Suprapubic skin (tissue), 4 donors: ENCODE results near the gene FAAP100. TPM values are rescaled to one million over a fixed set of nuclear protein-coding genes. Genes with fewer than 3 reads are reported as not detected.

ENCODE experiments used
- DNase-seq, 2 donors: peaks; one replicate each; pipeline ENCODE4 v3.0.0-alpha.2; 2019; ENCODE audit warnings: low spot score in 2 of 2
- H3K27ac ChIP-seq: fragments of 200-600 bp; sonication (generic); one replicate; pipeline ENCODE4 v1.5.1; 2019
- H3K27me3 ChIP-seq: fragments of 200-600 bp; sonication (generic); one replicate; pipeline ENCODE4 v1.5.1; 2019
- H3K36me3 ChIP-seq: fragments of 200-600 bp; sonication (generic); one replicate; pipeline ENCODE4 v1.5.1; 2019
- H3K4me1 ChIP-seq: fragments of 200-600 bp; sonication (generic); one replicate; pipeline ENCODE4 v1.5.1; 2019
- H3K4me3 ChIP-seq: fragments of 200-600 bp; sonication (generic); one replicate; pipeline ENCODE4 v1.5.1; 2019; ENCODE audit warnings: mild to moderate bottlenecking
- H3K9me3 ChIP-seq: fragments of 200-600 bp; sonication (generic); one replicate; pipeline ENCODE4 v1.5.1; 2019
- CTCF ChIP-seq, 2 donors: fragments of 200-600 bp in 1 of 2; fragments of 450-650 bp in 1 of 2; sonication (generic) in 1 of 2; IDR thresholded peaks; one replicate each; pipeline ENCODE4 v1.5.1; 2016 to 2019; ENCODE audit warnings: antibody characterized with exemption in 2 of 2, mild to moderate bottlenecking in 1 of 2, moderate library complexity in 1 of 2
- EP300 ChIP-seq: sonication (generic); formaldehyde crosslinking; IDR thresholded peaks from one replicate; pipeline ENCODE4 v1.6.1; 2017; ENCODE audit warnings: antibody characterized with exemption
- POLR2A ChIP-seq, 2 donors: fragments of 450-650 bp; IDR thresholded peaks; one replicate each; pipeline ENCODE4 v1.6.1; 2017; ENCODE audit warnings: antibody characterized with exemption in 2 of 2, mild to moderate bottlenecking in 2 of 2, moderate library complexity in 2 of 2
- POLR2AphosphoS5 ChIP-seq, 3 donors: sonication (generic); formaldehyde crosslinking; IDR thresholded peaks; one replicate each; pipeline ENCODE4 v1.6.1; 2017; ENCODE audit warnings: antibody characterized with exemption in 3 of 3
- WGBS: methylation state at CpG from one replicate; pipeline ENCODE4 v1.1.5; 2018; 5-methylcytosine and 5-hydroxymethylcytosine counted together
- total RNA-seq, 4 donors: library from RNA; depleted of rRNA; stranded (reverse); fragments of >200 nt; gene quantifications; one replicate each; pipeline ENCODE4 v1.1.0, GENCODE V29; 2016

Gene FAAP100
- total RNA-seq, 4 donors from 2014 or later: 33.0 to 44.2 (median 37.7) TPM

GRCh38 chr17:81543339-81543675 is 8.8 kb downstream of the FAAP100 start:
- Histone ChIP-seq H3K9me3 (no peaks in the 10 kb centered on the region), H3K27me3 (no peaks in the 10 kb centered on the region), H3K4me3 (no peak overlapping the region), H3K4me1 (no peaks in the 10 kb centered on the region), H3K27ac (no peak overlapping the region), H3K36me3 (peaks cover 90% of the 10 kb centered on the region)
- 50% methylated on average over 2 of the region's 14 CpGs for WGBS
- TF ChIP-seq POLR2AphosphoS5 (IDR thresholded peaks at IDR 0.05): no peak
- TF ChIP-seq CTCF (IDR thresholded peaks at IDR 0.05): no peak
- TF ChIP-seq POLR2A (IDR thresholded peaks at IDR 0.05): no peak
- DNase-seq: no peak

- H3K4me3 ChIP-seq: no peak overlapping the region
- WGBS: 85% methylated on average over 14 of the region's 15 CpGs
- no peaks in the 10 kb centered on the region for H3K9me3 ChIP-seq
- peaks cover 84% of the 10 kb centered on the region for H3K36me3 ChIP-seq
- peaks cover 2% of the 10 kb centered on the region for H3K27me3 ChIP-seq
- peaks cover 2% of the 10 kb centered on the region for H3K4me1 ChIP-seq
- TF ChIP-seq EP300: no peak
- TF ChIP-seq POLR2A (IDR thresholded peaks at IDR 0.05): no peak
- TF ChIP-seq CTCF (IDR thresholded peaks at IDR 0.05): no peak
- TF ChIP-seq POLR2AphosphoS5 (IDR thresholded peaks at IDR 0.05): no peak
- DNase-seq: no peak
- no peak overlapping the region for H3K27ac ChIP-seq
These were observed 9.5 kb downstream of the FAAP100 start for GRCh38 chr17:81542431-81543338.

- no peak for DNase-seq
- H3K9me3 ChIP-seq: no peaks in the 10 kb centered on the region
- peaks cover 18% of the 10 kb centered on the region for H3K27me3 ChIP-seq
- peaks cover 18% of the 10 kb centered on the region for H3K4me1 ChIP-seq
- TF ChIP-seq POLR2A (IDR thresholded peaks at IDR 0.05): no peak
- TF ChIP-seq CTCF (IDR thresholded peaks at IDR 0.05): no peak
- TF ChIP-seq EP300: no peak
- TF ChIP-seq POLR2AphosphoS5 (IDR thresholded peaks at IDR 0.05): no peak
- H3K36me3 ChIP-seq: peaks cover 68% of the 10 kb centered on the region
- no peak overlapping the region for H3K27ac ChIP-seq
- no peak overlapping the region for H3K4me3 ChIP-seq
- WGBS: 91% methylated on average over 15 of the region's 17 CpGs
These were observed 11.0 kb downstream of the FAAP100 start for GRCh38 chr17:81541123-81541522.

- WGBS: 91% methylated on average over 14 of the region's 14 CpGs
- peaks cover 64% of the 10 kb centered on the region for H3K36me3 ChIP-seq
- no peak for TF ChIP-seq CTCF (IDR thresholded peaks at IDR 0.05)
- no peak for TF ChIP-seq POLR2A (IDR thresholded peaks at IDR 0.05)
- no peak for TF ChIP-seq POLR2AphosphoS5 (IDR thresholded peaks at IDR 0.05)
- no peak for TF ChIP-seq EP300
- H3K4me1 ChIP-seq: peaks cover 19% of the 10 kb centered on the region
- H3K4me3 ChIP-seq: no peak overlapping the region
- no peak overlapping the region for H3K27ac ChIP-seq
- no peaks in the 10 kb centered on the region for H3K9me3 ChIP-seq
- peaks cover 22% of the 10 kb centered on the region for H3K27me3 ChIP-seq
- DNase-seq: no peak
These were observed 11.5 kb downstream of the FAAP100 start for GRCh38 chr17:81540676-81541027.

GRCh38 chr17:81539961-81540675 is 12.0 kb downstream of the FAAP100 start:
- no peak for DNase-seq
- no peak for TF ChIP-seq EP300
- no peak for TF ChIP-seq CTCF (IDR thresholded peaks at IDR 0.05)
- no peak for TF ChIP-seq POLR2A (IDR thresholded peaks at IDR 0.05)
- no peak for TF ChIP-seq POLR2AphosphoS5 (IDR thresholded peaks at IDR 0.05)
- Histone ChIP-seq H3K27ac (no peak overlapping the region), H3K27me3 (peaks cover 22% of the 10 kb centered on the region), H3K4me1 (peaks cover 19% of the 10 kb centered on the region), H3K4me3 (no peak overlapping the region), H3K9me3 (no peaks in the 10 kb centered on the region), H3K36me3 (peaks cover 58% of the 10 kb centered on the region)
- WGBS: 93% methylated on average over 6 of the region's 28 CpGs
